ENCODE data around the gene PPIF. TPM values are rescaled to one million over a fixed set of nuclear protein-coding genes. Genes with fewer than 3 reads are reported as not detected.

The PPIF gene
- total and polyA plus RNA-seq, 2 of the 13 experiments (the other 11 are each of a cell fraction or from before 2014, with no cell fraction given): 147 to 157 TPM

GRCh38 chr10:79347226-79347893 lies at the start of gene PPIF (continued):
- peak; percentile 89 for TF ChIP-seq YEATS4 (CRISPR knock-in tag; IDR thresholded peaks at IDR 0.05; ENCODE audit: borderline replicate concordance)
- TF ChIP-seq ZFX (CRISPR knock-in tag; IDR thresholded peaks at IDR 0.05; ENCODE audit: low read depth): peak; percentile 79
- TF ChIP-seq ZC3H4 (CRISPR knock-in tag; IDR thresholded peaks at IDR 0.05; ENCODE audit: borderline replicate concordance): no peak; the same call in 1 of the 2 replicates
- no peak for TF ChIP-seq STAT5B (CRISPR knock-in tag; IDR thresholded peaks at IDR 0.05)
- peak; percentile 58; the same call in 1 of the 2 replicates for TF ChIP-seq ZFP82 (CRISPR knock-in tag; IDR thresholded peaks at IDR 0.05; ENCODE audit: borderline replicate concordance)
- TF ChIP-seq ZNF138 (CRISPR knock-in tag; IDR thresholded peaks at IDR 0.05; ENCODE audit: low read depth): peak; percentile 66; the same call in 1 of the 2 replicates
- TF ChIP-seq TEAD3 (CRISPR knock-in tag; optimal IDR thresholded peaks at IDR 0.05; ENCODE audit: borderline replicate concordance): no peak
- TF ChIP-seq, protein P1, sequence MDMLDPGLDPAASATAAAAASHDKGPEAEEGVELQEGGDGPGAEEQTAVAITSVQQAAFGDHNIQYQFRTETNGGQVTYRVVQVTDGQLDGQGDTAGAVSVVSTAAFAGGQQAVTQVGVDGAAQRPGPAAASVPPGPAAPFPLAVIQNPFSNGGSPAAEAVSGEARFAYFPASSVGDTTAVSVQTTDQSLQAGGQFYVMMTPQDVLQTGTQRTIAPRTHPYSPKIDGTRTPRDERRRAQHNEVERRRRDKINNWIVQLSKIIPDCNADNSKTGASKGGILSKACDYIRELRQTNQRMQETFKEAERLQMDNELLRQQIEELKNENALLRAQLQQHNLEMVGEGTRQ (IDR thresholded peaks at IDR 0.05; ENCODE audit: low read depth, low read length): no peak
- TF ChIP-seq, protein P1 (CRISPR knock-in tag; IDR thresholded peaks at IDR 0.05; ENCODE audit: borderline replicate concordance): no peak
- no peak; the same call in 1 of the 2 replicates for TF ChIP-seq DMAP1 (CRISPR knock-in tag; IDR thresholded peaks at IDR 0.05)
- TF ChIP-seq ZFP90 (CRISPR knock-in tag; IDR thresholded peaks at IDR 0.05; ENCODE audit: borderline replicate concordance): peak; percentile 52; the same call in 1 of the 2 replicates
- TF ChIP-seq, protein P2, sequence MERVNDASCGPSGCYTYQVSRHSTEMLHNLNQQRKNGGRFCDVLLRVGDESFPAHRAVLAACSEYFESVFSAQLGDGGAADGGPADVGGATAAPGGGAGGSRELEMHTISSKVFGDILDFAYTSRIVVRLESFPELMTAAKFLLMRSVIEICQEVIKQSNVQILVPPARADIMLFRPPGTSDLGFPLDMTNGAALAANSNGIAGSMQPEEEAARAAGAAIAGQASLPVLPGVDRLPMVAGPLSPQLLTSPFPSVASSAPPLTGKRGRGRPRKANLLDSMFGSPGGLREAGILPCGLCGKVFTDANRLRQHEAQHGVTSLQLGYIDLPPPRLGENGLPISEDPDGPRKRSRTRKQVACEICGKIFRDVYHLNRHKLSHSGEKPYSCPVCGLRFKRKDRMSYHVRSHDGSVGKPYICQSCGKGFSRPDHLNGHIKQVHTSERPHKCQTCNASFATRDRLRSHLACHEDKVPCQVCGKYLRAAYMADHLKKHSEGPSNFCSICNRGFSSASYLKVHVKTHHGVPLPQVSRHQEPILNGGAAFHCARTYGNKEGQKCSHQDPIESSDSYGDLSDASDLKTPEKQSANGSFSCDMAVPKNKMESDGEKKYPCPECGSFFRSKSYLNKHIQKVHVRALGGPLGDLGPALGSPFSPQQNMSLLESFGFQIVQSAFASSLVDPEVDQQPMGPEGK (CRISPR knock-in tag; IDR thresholded peaks at IDR 0.05): peak; percentile 65
- peak; percentile 63; the same call in 1 of the 2 replicates for TF ChIP-seq RNF2 (conservative IDR thresholded peaks at IDR 0.05; ENCODE audit: low read depth)
- TF ChIP-seq RBFOX2 (IDR thresholded peaks at IDR 0.05; ENCODE audit: low read depth, low read length): peak; percentile 97
- no peak for TF ChIP-seq ZNF660 (CRISPR knock-in tag; IDR thresholded peaks at IDR 0.05; ENCODE audit: borderline replicate concordance, low read depth)
- peak; percentile 54; the same call in 1 of the 2 replicates for TF ChIP-seq HMGXB3 (CRISPR knock-in tag; IDR thresholded peaks at IDR 0.05; ENCODE audit: borderline replicate concordance)
- no peak for TF ChIP-seq ZNF878 (CRISPR knock-in tag; IDR thresholded peaks at IDR 0.05)
- peak; percentile 45; the same call in 1 of the 2 replicates for TF ChIP-seq THAP8 (CRISPR knock-in tag; IDR thresholded peaks at IDR 0.05; ENCODE audit: borderline replicate concordance)

All from HepG2 (cell line).